GM19240 (cell line): ENCODE data around the gene PHLPP1.
"Not testable (repeated sequence)": the region's sequence is repeated elsewhere in the genome, so short reads cannot be mapped to it uniquely, and the experiment has no call there.

Source experiments
- DNase-seq: peaks from one replicate; pipeline ENCODE4 v3.0.0; 2011; ENCODE audit warnings: low spot score; ENCODE audit not compliant: insufficient read length

PHLPP1 gene

GRCh38 chr18:62715436-62715758, at the start of gene PHLPP1:
Gene PHLPP1 (plus strand): TSS chr18:62715541. CDS start chr18:62715684, 143 bp downstream.
- peak; percentile 35 for DNase-seq

GRCh38 chr18:62669225-62669624, 46.1 kb upstream of the PHLPP1 start:
- no peak for DNase-seq

- DNase-seq, result no peak
These were observed 44.8 kb upstream of the PHLPP1 start for GRCh38 chr18:62670573-62670972.

GRCh38 chr18:62672600-62672999, 42.7 kb upstream of the PHLPP1 start:
- no peak for DNase-seq

GRCh38 chr18:62678847-62679485, 36.4 kb upstream of the PHLPP1 start:
- DNase-seq, result no peak

GRCh38 chr18:62682371-62682770, 33.0 kb upstream of the PHLPP1 start:
- no peak for DNase-seq

GRCh38 chr18:62683935-62684334, 31.4 kb upstream of the PHLPP1 start:
- DNase-seq, result no peak

- DNase-seq, result no peak
These were observed 26.5 kb upstream of the PHLPP1 start for GRCh38 chr18:62688743-62689317.

- no peak for DNase-seq
These were observed 25.0 kb upstream of the PHLPP1 start for GRCh38 chr18:62690236-62690815.

GRCh38 chr18:62693659-62694058, 21.7 kb upstream of the PHLPP1 start:
- DNase-seq, result no peak

GRCh38 chr18:62697636-62698035, 17.7 kb upstream of the PHLPP1 start:
- no peak for DNase-seq

GRCh38 chr18:62702259-62702658, 13.1 kb upstream of the PHLPP1 start:
- no peak for DNase-seq

GRCh38 chr18:62706879-62707278, 8.5 kb upstream of the PHLPP1 start:
- DNase-seq, result not testable (repeated sequence)

- DNase-seq, result not testable (repeated sequence)
These were observed 5.4 kb upstream of the PHLPP1 start for GRCh38 chr18:62709908-62710307.

GRCh38 chr18:62710417-62710816, 4.9 kb upstream of the PHLPP1 start:
- DNase-seq, result no peak

- DNase-seq, result no peak
These were observed 3.6 kb upstream of the PHLPP1 start for GRCh38 chr18:62711781-62712180.

- DNase-seq, result no peak
These were observed 1.6 kb upstream of the PHLPP1 start for GRCh38 chr18:62713651-62714247.

- DNase-seq, result peak; percentile 90
These were observed 488 bp upstream of the PHLPP1 start for GRCh38 chr18:62714671-62715435.

GRCh38 chr18:62715759-62716615, 646 bp downstream of the PHLPP1 start:
- peak; percentile 33 for DNase-seq

- peak; percentile 17 for DNase-seq
These were observed 1.4 kb downstream of the PHLPP1 start for GRCh38 chr18:62716619-62717168.
